ELF-1 (cell line): ENCODE results near the gene CDYL2.
"Not testable (repeated sequence)": the region's sequence is repeated elsewhere in the genome, so short reads cannot be mapped to it uniquely, and the experiment has no call there.

ENCODE experiments used
- DNase-seq: peaks from one replicate; pipeline ENCODE4 v3.0.0-alpha.2; 2016; ENCODE audit warnings: low read depth, low spot score

CDYL2 gene

DNA sequence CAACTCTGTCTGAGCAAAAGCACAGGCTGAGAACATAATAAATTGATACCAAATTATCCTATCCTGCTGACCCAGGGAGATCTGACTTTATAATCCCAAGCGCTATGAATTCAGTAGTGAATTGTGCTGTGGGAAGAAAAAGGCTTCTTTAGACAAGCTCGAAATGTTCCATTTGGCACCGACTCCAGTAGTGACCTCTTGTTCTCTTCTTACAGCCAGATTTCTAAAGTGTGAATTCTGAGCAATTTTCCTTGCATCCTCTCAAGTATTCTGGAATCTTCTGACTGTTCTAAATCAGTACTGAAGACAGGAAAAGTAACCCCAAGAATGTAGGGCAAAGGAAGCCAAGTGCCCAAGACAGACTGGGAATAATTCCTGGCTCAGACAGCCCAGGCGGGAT lies 58.2 kb downstream of the CDYL2 start:
- DNase-seq, result no peak

DNA sequence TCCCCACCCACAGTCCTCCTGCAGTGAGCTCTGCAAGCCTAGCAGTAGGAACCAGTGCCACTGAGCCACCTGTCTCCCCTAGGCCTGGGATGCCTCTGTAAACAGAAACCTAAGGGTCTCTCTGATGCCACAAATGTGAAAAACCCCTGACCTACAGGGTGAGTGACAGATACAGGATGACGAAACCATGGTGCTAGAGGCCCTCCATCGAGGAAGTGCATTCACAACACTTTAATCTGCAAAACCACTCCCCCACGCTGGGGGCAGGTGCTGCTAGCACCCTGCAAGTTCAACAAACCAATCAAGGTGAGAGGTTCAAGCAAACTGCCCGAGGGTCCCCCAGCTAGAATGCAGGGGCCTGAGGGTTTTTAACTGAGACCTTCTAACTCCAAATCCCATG lies 59.5 kb downstream of the CDYL2 start:
- DNase-seq, result no peak

DNA sequence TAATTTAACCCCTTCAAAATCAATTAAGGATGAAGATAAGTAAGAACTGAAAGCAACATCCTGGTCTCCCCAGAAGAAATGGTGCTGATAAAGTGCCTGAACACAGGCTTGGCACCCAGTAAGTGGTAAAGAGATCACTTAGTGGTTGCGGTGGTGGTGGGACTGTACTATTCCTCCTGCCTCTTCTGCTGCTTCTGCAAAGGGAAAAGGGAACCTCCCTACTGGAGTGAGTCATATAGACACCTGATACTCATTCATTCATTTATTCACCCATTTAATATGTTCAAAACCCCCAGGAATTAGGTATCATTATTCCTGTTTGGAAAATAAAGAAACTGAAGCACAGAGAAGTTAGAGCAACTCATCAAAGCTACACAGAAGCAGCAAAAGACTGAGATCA lies 60.6 kb downstream of the CDYL2 start:
- DNase-seq, result no peak

DNA sequence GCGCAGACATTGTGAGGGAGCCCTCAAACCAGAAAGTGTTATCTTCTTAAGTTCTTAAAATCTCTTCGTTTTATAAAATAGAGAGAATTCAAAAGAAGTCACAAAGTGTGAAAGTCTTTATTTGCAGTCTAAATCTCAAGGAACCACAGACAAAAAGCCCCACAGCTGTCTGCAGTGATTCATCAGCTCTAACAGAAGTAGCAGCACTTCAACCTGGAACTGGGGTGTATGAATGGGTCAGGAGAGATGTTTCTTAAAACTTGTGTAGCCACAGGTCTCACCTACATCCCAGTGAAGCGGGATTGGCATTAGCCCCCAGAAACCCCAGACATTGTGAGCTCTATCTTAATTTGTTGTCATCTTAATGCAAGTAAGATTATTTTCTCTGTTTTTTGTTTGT lies 61.1 kb downstream of the CDYL2 start:
- no peak for DNase-seq

DNA sequence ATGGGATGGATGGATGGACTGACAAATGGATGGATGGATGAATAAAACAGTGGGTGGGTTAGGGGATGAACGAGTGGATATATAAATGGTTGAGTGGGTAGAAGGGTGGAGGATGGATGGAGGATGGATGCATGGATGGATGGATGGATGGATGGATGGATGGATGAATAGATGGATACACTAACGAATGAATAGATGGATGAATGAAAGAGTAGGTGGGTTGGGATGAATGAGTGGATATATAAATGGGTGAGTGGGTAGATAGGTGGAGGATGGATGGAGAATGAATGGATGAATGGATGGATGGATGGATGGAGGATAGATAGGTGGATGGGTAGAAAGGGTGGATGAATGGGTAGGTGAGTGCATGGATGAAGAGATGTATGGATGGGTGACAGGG lies 62.1 kb downstream of the CDYL2 start:
- no peak for DNase-seq

DNA sequence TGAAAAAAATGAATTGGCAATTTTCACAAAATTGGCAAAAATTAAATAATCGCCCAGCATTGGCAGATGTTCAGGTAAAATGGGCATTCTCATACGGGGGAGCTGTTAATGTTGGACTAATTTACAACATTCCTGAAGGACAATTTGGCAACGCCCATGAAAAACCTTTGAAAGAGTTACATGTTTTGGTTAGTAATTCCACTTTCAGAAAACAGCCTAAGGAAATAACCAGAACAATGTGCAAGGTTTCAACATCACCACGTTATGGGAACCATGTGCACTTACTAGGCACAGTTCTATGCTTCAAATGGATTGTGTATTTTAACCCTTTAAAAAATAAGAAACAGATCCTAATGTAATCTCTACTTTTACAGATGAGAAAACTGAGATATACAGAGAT lies 62.7 kb downstream of the CDYL2 start:
- DNase-seq, result no peak

DNA sequence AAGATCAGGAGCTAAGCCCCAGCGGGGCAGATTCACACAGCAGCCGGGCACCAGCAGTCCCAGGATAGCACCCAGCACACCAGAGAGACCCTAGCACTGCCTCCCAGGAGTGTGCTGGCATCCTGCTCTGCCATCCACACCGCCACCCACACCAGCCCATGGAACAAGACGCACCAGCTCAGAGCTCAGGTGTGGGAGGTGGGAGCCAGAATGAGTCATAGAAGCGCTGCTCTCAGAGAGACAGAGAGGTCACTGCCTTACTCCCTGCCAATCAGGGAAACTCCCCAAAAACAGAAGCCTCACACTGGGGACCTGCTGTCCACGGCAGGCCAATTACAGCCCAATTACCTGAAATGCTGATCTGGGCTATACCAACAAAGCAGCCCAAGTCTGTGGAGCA lies 64.9 kb downstream of the CDYL2 start:
- no peak for DNase-seq

DNA sequence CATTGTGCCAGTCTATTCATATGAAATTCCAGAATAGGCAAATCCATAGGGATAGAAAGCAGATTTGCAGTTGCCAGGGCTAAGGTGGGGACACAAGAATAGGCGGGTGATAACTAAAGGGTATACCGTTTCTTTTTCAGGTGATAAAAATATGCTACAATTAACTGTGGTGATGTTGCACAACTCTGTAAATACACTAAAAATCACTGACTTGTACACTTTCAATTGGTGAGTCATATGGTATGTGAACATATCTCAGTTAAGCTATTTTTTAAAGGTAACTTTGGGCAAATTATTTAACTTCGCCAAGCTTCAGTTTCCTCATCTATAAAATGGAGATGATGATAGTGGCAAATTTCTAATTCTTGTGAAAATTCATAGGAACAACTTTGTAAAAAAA lies 65.9 kb downstream of the CDYL2 start:
- DNase-seq, result no peak

DNA sequence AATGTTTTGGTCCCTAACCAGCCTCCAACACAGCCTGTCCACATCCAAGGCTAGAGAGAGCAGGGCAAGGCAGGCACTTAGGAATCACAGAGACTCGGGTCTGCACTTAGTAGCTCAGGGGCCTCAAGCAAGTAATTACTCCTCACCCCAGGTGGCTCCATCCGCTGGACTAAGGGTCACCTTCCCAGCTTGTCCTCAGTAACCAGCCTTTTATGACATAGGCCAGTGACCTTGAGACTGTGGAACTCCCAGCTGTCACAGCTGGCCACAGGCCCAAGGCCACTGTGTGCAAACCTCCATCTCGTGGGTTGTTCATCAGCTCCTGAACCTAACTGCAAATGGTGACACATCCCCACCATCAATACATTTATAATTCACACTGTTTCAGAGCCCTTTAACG lies 68.6 kb downstream of the CDYL2 start:
- DNase-seq, result no peak

DNA sequence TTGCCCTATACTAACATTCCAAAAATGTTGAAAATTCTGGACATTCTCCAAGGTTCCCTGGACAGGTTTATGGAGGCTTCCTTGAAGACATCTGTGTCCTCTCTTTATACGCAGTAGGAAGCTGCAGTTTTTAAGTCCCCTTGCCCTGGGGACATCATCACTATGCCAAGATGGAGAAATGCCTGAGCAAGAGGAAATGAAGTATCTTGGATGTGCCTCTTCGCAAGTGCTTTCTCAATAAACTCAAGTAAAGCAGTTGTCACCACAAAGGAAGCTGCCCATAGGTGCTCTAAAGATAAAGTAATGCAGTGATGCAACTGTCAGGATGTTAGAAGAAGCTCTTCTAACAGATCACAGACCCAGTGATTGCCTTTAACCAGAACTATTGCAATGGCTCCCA lies 71.0 kb downstream of the CDYL2 start:
- DNase-seq, result no peak

DNA sequence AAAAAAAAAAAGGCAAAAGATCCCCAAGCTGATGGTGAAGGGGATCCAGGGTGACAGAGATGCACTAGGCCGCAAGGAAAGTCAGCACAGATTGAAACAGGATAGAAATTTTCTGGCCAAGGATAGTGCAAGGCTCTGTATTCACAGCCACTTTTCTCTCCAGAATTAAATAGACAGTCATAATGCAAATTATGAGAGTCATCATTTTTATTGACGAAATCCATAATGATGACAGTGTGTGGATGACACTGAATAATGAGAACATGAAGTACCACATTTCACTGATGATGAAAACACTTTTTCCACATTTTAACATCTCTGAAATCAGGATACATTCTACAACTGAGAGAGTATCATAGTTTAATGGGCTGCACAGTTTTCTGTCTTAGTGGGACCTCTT lies 72.5 kb downstream of the CDYL2 start:
- DNase-seq, result no peak

DNA sequence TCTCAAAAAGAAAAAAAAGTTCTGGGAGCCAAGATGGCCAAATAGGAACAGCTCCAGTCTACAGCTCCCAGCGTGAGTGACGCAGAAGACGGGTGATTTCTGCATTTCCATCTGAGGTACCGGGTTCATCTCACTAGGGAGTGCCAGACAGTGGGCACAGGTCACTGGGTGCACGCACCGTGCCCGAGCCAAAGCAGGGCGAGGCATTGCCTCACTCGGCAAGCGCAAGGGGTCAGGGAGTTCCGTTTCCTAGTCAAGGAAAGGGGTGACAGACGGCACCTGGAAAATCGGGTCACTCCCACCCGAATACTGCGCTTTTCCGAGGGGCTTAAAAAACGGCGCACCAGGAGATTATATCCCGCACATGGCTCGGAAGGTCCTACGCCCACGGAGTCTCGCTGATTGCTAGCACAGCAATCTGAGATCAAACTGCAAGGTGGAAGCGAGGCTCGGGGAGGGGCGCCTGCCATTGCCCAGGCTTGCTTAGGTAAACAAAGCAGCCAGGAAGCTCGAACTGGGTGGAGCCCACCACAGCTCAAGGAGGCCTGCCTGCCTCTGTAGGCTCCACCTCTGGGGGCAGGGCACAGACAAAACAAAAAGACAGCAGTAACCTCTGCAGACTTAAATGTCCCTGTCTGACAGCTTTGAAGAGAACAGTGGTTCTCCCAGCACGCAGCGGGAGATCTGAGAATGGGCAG lies 77.2 kb downstream of the CDYL2 start:
- DNase-seq, result not testable (repeated sequence)

DNA sequence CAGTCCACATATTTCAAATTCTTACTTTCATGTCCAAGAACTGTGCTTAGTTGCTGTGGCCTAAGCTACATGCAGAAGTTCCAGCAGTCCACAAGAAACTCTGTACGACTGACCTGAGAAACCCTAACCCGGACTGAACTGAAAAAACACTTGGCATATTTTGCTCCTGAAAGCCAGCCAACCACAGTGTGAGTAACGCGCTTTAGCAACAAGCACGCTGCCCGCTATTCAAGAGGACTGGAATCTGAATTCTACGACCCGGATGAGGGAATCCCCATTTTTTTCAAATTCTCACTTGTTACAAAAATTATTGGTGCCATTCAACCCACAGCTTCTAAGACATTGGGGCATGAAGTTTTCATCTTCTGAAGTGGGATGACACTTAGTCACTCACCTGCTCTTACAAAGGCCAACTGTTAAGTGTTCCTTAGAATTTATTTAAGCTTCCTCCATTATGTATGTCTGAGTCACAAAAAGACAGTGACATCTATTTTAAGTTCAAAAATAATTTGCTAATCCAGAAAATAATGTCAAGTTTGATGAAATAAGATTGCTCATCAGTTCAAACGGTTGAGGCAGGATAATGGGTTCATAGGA lies 78.7 kb downstream of the CDYL2 start:
- no peak for DNase-seq

DNA sequence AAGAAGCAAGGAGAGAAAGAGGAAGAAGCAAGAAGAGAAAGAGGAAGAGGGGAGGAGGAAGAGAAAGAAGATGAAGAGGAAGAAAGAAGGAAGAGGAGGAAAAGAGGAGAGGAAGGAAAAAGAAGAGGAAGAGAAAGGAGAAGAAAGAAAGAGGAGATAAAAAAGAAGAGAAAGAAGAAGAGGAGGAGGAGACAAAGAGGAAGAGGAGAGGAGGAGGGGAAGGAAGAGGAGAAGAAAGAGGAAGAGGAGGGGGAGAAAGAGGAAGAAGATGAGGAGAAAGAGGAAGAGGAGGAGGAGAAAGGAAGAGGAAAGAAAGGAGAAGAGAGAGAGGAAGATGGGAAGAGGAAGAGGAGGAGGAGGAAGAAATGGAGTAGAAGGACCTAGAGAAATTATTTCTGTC lies 80.4 kb downstream of the CDYL2 start:
- DNase-seq, result no peak

DNA sequence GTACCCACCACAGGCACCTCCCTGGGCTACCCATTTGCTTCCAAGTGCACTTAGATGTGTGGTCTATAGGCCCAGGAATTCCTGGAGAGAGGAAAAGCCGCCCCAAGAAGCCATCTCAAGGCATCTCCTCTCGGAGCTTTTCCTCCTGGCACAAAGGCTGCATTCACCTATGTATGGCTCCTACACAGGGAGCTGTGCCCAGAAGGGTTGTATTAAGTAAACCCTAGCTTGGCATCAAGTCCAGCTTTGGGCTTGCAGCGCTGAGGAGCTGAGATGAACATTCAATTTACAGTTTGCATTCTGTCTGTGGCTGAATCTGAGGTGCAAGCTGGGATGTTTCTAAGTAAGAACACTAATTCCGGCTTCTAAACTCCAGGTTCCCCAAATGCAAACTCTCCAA lies 81.3 kb downstream of the CDYL2 start:
- DNase-seq, result no peak

DNA sequence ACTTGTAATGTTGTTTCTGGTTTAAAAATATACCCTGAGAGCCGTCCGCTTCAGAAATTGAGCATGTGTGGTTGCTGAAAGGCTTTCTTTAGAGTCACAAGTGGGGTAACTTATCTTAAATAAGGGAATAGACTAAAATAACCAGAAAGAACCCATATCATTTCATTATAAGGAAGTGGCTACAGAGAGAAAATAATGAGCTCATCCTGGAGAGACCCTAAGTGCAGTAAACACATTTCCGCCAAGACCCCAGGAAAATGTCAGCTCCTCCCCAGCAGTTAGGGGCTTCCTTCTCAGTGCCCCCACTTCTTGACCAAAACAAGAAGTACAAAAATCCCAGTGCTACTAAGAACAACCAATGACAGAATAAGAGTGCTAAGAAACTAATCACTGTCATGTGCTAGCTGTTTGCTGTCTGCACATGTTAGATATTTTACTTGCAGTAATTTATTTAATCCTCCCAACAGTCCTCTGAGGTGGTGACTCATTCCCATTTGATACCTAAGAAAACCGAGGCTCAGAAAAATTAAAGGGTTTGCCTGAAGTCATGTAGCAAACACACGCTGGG lies 83.5 kb downstream of the CDYL2 start:
- DNase-seq, result no peak

DNA sequence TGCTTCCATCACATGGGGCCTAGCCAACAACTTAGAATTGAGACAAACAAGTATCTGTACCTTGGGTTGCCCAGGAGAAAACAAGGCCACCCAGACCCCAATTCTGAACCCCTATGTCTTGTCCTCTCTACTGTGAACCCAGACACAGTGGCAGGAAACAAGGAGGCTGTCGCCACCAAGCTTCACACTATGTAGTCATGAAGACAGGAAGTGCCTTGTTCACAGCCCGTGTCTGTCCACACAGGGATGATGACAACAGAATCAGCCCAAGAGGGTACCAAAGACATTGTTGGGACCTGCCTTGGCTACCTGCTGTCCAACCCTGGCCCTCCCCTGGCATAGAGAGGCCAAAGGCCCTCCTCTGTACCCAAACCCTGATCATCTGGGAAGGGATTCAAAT lies 84.8 kb downstream of the CDYL2 start:
- DNase-seq, result no peak

DNA sequence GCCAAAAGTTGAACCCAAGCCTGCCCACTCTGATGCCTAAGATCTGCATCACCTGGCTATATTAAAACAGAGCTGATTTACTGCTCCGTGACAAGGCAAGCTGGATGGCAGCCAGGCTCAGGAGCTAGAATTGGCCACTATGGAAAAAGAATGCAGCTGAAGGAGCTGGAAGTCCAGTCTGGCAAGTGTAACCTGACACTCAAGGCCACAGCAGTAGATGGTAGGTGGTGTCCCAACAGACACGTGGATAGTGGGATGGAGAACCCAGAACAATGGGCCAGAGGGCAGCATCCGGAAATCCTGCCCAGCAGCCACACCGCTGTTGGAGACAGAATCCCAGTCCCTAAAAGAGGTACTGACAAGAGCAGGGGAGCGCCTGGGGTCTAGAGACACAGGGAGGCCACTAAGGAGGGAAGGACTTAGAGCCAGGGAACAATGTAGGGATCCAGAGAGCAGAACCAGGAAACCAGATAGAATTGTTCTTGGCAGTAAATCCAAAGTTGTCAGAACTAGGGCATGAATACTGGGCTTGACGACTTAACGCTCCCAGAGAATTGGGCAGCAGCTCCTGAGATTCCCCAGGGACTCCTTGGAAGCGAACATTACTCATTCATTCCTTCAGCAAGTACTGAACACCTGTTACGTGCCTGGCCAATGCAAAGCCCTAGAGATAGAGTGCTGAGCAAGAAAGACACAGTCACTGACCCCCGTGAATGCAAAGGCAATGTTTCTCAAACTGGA lies 85.7 kb downstream of the CDYL2 start:
- peak; percentile 1 for DNase-seq

DNA sequence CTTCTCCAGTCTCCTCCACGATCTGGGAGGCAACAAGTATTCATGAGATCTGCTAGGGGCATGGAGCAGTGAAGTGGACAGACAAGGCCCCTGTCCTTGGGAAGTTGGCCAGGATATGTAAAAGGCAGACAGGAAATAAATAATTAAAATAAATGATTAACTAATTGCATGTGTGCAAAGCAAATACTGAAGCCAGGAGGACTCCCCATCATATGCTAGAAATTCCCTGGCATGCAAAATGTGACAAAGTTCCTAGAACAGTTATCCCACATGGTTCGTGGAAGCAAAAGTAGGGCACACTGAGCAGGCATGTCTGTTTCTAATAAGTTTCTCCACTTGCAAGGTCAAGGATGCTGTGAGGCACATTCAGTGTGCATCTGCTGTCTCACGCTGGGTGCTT lies 86.8 kb downstream of the CDYL2 start:
- DNase-seq, result no peak

DNA sequence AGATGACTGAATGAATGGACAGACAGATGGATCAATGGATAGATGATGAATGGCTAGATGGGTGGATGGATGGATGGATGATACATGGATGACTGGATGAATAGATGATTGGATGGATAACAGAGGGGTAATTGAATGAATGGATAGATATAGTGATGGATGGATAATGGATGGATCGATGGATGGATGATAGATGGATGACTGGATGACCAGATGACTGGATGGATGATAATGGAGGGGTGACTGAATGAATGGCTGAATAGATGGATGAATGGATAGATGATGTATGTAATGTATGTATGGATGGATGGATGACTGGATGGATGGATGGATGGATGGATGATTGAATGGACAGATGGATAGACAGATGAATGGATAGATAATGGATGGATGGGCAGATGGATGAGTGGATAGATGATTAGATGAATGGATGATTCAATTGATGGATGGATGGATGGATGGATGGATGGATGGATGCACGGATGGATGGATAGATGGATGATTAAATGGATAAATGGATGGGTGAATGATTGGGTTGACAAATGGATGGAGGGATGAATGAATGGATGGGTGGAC lies 87.7 kb downstream of the CDYL2 start:
- DNase-seq, result no peak

DNA sequence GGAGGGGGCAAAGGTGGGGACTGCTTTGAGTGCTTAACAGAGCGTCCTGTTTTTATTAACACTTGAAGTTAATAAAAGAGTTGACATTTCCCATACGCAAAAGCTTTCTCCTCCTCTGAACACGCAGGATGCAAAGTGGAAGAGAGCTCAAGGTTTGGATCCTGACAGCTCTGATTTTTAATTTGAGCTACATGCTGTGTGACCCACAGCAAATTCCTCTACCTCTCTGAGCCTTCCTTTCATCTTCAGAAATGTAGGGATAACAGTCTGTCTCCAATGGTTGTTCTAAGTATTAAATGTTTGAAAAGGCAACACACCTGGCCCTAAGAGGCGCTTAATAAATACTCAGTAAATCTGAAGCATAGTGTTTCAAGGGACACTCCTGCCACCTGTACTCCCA lies 93.0 kb downstream of the CDYL2 start:
- DNase-seq, result no peak

DNA sequence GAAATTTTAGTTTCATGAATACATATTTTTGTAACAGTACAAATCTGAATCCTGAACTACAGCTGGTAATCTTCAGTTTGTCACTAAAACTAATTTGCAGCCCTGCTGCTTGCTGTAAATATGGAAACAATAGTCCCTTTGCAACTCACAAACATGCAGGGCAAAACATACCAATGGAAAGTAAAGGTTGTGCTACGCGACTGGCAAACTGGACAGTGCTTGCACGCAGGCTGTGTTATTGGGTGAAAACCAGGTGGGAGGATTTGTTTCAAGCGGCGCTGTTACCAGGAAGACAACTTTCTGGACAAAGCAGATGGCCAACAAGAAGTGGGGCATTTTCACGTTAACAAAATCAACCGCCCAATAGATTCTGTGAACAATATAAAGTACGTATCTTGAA lies 93.5 kb downstream of the CDYL2 start:
- DNase-seq, result no peak

DNA sequence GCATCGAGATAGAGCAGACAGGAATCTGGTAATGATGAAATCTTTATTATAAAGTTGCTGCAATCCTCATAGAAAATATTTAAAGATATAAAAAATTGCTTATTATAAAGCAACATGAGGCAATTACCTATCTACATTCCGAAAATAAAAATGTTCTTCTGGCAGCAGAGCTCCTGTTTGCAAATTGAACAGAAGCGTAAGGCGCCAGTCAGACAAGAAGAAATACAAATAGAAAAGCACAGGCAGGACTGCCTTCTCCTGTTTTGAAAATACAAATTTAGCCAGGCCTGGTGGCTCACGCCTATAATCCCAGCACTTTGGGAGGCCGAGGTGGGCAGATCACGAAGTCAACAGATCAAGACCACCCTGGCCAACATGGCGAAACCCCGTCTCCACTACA lies 95.6 kb downstream of the CDYL2 start:
- DNase-seq, result no peak
